Activated T-helper 1 cell treated with anti-CD3 and anti-CD28 coated beads, Interleukin-2, amount 50 U/mL, for 16 hours (primary cell): ENCODE data around the gene PPM1G.
A peak's percentile ranks its signal among the peaks of the same experiment; 100 is the strongest.
"Not testable (repeated sequence)": the region's sequence is repeated elsewhere in the genome, so short reads cannot be mapped to it uniquely, and the experiment has no call there.

Source experiments
- DNase-seq, 2 donors: peaks; one replicate each; pipeline ENCODE4 v3.0.0-alpha.2; 2020; ENCODE audit warnings: low read depth in 1 of 2, low spot score in 1 of 2

The PPM1G gene, protein sequence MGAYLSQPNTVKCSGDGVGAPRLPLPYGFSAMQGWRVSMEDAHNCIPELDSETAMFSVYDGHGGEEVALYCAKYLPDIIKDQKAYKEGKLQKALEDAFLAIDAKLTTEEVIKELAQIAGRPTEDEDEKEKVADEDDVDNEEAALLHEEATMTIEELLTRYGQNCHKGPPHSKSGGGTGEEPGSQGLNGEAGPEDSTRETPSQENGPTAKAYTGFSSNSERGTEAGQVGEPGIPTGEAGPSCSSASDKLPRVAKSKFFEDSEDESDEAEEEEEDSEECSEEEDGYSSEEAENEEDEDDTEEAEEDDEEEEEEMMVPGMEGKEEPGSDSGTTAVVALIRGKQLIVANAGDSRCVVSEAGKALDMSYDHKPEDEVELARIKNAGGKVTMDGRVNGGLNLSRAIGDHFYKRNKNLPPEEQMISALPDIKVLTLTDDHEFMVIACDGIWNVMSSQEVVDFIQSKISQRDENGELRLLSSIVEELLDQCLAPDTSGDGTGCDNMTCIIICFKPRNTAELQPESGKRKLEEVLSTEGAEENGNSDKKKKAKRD

DNA sequence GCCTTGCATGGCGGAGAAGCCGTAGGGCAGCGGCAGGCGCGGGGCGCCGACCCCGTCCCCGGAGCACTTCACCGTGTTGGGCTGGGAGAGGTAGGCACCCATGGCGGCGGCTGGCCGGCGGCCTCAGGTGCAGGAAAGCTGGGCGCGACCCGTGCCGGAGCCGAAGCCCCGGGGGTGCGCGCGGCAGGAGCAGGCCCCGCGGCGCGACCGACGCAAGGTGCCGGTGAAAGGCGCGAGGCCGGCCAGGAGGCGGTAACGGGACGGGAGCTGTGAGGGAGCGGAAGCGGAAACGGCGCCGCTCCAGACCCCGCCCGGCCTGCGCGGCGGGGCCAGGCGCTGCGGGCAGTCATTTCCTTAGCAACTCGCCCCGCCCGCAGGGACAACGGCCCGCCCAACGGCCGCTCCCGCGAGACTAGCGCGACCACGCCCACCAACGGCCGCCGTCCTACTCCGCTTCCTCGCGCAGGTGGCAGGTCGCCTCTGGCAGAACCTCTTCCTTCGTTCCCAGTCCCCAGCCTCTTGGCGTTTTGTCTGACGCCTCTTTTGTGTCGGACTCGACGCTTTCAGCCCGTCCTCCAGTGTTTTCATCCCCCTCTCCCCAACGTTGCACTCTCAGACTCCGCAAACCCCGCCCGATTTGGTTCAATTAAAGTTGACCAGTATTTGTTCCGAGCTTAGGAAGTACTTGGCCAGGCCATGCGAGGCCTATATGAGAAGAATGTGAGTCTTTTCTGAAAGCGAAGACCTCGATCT, at the start of gene PPM1G:
Gene PPM1G, minus strand, starts transcription at position 271 of the 753 bp plus-strand sequence. Its CDS starts 169 bp downstream, at position 102.
- DNase-seq, result peak; percentile 95

DNA sequence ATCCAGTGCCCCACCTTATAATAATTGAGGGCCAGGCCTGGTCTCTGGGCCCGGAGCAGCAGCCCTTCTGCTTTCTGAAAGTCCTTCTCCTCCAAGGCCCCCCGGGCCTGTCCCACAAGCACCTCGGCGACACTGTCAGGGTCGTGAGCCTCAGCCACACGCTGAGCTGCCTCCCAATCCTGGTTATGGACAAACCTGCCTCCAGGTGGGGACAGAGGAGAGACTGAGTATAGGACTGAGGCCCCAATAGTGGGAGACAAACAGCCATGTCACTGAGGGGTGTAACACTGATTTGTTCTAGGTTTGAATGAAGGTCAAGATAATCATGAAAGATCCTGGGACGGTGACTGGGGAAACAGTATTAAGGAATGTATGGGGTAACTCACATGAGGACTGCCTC, 44.6 kb upstream of the PPM1G start:
- no peak for DNase-seq

DNA sequence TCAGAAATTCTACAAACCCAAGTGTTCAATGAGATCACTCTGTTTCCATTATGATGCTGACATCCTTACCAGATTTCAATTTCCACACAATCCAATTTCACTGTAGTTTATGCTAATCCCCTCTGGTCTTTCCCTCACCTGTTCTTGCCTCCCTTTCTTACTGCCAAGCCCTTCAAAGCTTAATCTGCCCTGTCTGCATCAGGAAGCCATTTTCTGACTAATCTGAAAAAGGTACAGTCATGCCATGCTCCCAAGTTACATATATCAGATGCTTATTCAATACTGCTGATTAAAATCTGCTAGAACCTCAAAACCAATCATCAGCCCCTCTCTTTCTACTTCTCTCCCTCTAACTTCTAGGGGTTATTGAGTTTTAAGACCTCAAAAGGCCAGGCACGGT, 41.7 kb upstream of the PPM1G start:
- DNase-seq, result no peak

- DNase-seq, result no peak
Measured at GRCh38 chr2:27448381-27448780, 39.0 kb upstream of the PPM1G start.

GRCh38 chr2:27446057-27446456, 36.7 kb upstream of the PPM1G start:
- DNase-seq, result no peak

DNA sequence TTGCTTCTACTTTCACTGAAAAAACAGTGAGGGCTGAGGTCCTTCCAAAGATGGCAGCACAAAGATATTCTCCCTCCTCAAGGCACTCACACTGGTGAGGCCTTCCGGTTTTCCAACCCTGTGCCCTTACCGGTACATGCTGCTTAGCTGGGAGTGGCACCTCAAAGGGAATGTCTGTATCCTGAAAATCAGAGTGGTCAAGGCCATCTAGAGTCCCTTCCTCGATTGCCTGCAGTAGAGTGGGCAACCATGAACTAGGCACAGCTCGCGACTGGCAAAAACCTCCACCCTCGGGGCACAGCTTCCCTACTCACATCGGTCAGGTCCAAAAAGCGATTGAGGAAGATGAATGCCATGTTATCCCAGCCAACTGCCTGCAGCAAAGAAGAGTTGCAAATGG, 36.2 kb upstream of the PPM1G start:
- no peak for DNase-seq

DNA sequence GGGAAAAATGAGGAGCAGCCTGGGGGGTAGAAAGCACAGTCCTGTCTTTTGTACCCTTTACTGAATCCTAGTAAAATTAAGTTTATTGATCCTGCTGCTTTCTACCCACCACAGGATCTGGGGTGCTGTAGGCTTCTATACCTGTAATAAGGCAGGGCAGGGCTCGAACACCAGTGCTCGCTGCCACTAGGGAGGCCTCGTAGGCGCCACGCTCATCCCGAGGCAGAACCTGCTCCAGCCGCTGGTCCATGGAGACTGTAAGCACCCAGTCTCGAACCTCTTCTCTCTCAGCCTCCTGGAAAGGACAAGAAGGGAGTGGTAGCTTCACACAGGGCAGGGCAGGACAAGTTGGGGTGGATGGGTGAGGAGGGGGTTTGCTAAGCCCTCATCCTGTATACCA, 35.8 kb upstream of the PPM1G start:
- no peak for DNase-seq

- DNase-seq, result no peak
Measured at GRCh38 chr2:27442920-27443282, 33.5 kb upstream of the PPM1G start.

- DNase-seq, result peak; percentile 33 to 50
Measured at GRCh38 chr2:27441958-27442919, 32.8 kb upstream of the PPM1G start, which contains the start of gene KRTCAP3. Gene KRTCAP3, plus strand, starts transcription at chr2:27442381. Its CDS starts 32 bp downstream, at chr2:27442413.

DNA sequence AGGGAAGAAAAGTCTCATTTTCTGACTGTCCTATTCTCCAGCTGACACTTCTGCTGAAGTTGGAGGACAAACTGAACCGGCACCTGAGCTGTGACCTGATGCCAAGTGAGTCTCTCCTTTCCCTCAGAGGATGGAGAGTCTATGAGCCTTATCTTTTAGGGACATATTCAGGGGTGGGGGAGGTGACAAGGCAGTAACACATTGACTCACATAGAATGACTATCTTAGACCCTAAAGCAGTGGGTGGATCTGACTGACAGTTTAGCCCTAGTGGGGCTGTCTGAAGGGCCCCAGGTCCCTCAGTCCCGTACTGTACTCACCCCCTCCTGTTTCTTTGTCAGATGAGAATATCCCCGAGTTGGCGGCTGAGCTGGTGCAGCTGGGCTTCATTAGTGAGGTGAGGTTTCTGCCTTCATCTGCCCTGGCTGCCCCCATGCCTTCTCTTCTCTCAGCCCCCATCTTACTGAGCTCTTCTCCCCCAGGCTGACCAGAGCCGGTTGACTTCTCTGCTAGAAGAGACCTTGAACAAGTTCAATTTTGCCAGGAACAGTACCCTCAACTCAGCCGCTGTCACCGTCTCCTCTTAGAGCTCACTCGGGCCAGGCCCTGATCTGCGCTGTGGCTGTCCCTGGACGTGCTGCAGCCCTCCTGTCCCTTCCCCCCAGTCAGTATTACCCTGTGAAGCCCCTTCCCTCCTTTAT, 32.0 kb upstream of the PPM1G start:
- DNase-seq, result no peak

DNA sequence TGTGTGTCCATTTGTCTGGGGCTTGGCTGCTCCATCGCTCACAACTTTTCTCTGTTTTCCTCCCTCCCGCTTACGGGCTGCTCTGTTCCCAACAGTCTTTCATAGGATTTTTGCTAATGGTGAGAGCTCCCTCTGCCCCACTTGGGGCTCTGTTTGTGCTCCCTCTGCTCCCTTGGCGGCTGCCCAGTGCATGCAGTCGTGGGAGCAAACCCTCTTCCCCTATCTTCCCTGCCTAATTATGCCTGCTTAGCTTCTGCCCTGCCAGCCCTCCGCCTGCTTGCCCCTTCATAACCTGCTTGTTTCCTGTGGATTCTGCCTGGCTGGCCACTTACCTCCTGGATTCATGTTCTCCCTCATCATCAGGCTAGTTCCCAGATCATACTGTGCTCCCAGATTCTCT, 26.2 kb upstream of the PPM1G start:
- no peak for DNase-seq

DNA sequence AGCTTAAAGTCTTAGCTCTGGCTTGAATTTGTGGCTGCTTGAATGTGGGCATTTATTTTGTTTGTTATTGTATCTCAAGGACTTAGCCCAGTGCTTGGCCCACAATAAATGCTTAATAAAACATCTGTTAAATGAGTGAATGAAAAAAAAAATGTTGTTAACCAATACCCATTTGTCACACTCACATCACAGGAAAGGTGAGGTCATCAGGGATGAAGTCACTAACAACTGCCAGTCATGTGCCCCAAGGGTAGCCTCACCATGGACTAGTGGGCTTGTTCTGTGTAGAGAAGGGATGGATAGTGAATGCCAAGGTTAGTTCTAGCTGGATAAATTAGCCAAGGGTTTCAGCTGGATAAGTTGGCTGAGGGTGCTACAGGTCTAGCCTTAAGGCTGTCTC, 22.0 kb upstream of the PPM1G start:
- no peak for DNase-seq

DNA sequence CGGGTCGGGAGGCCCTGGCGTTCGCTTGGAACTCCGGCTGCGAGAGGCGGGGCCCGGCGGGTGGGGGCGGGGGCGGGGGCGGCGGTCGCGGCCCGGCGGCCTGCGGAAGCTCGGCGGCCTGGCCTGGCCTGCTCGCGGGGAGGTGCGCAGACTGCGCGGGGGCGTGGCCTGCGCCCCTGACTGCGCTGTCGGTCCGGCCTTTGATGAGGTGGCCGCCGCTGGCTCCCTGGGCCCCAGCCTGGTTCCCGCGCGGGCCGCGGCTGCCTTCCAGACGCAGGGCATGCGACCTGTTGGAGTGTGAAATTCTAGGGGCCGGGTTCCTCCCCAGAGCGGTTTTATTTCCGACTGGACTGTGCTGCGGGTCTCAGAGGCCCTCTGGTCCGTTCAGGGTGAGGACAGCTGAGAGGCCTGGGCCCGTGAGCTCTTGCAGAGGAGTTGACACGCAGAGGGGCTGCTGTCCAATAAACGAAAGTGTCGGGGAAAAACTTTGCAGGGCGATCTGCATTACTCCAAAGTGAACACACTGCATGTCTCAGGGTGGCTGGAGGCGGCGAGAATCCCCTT, 19.7 kb upstream of the PPM1G start:
- peak; percentile 20 to 61 for DNase-seq

DNA sequence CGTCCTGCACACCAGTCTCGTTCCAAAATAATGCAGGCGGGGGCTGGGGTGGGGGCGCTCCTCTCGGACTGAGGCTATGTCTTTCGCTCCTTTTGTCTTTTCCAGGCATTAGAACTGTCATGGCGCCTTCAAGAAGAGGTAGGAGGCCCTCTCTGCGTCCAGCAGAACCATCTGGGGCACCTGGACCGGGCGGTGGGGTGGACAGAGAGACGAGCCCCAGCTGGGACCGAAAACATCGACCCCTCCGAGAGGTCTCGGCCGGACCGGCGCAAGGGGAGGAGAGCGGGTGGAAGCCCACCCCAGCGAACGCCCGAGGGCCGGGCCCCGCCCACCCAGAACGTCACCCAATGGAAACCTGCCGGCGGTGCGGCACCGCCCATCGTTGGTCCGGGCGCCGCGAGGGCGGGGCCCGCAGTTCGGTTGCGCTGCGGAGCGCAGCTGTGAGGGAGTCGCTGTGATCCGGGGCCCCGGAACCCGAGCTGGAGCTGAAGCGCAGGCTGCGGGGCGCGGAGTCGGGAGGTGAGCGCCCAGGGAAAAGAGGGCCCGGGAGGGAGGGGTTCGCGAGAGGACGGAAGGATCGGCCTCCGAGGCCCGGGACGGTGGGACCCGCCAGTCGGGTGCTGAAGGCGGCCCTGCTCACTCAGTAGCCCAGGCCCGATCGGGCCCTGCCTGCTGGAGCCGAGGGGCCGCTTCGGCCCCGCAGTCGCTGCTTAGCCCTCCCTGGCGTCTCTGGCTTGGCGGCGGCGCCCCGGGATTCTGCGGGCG, 19.0 kb upstream of the PPM1G start, which contains the start of gene NRBP1:
Gene NRBP1, plus strand, starts transcription at position 419 of the 765 bp plus-strand sequence. CDS start 4,643 bp downstream, outside the sequence.
- DNase-seq, result peak; percentile 82 to 86

GRCh38 chr2:27427863-27428212, 18.4 kb upstream of the PPM1G start:
- DNase-seq, result no peak

- not testable (repeated sequence) for DNase-seq
Measured at GRCh38 chr2:27425039-27425438, 15.6 kb upstream of the PPM1G start.

DNA sequence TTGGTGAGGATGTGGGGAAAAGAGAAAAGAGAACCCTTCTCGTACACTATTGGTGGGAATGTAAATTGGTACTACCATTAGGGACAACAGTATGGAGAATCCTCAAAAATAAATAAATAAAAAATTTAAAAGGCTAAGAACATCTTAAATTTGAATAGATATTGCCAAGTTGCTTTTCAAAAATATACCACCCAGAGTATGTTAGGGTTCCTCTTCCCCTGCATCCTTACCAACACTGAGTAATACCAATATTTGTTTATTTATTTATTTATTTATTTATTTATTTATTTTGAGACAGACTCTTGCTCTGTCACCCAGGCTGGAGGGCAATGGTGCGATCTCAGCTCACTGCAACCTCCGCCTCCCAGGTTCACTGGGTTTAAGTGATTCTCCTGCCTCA, 13.6 kb upstream of the PPM1G start:
- no peak for DNase-seq

DNA sequence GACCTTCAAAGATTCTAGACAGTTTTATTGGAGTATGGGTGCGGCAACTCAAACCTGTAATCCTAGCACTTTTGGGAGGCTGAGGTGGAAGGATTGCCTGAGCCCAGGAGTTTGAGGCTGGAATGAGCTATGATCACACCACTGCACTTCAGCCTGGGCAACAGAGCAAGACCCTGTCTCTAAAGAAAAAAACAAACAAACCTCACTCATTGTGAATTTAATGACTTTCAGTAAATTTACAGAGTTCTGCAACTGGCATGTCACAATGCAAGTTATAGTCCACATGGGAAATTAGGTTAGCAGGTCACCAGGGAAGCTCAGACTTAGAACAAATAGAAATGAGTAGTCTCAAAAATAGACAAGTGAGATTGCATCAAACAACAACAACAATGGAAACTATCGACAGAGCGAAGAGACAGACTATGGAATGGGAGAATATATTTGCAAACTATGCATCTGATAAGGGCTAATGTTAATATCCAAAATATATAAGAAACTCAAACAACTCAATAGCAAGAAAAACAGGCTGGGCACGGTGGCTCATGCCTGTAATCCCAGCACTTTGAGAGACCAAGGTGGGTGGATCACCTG, 12.4 kb upstream of the PPM1G start:
- DNase-seq, result no peak

DNA sequence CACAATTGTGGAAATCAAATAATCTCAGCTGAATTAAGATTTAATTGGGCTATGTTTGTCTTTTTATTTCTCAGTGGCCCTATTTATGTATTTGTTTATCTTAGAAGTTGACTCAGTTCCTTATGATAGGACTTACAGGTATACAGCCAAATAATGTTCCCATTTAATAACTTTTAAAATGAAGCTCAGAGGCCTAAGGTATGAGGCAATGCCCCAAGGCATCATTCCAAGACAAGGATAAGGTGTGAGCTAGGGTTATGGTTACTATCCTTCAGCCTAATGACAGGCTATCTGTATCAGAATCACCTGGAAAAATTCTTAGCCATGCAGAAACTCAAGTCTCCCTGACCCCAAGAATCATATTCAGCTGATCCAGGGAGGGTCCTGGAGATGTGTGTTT, 11.6 kb upstream of the PPM1G start:
- no peak for DNase-seq
